HG03354 (cell line): Measurements from ENCODE around the gene SLC4A2.
"Not testable (repeated sequence)": the region's sequence is repeated elsewhere in the genome, so short reads cannot be mapped to it uniquely, and the experiment has no call there.

ENCODE experiments used
- ATAC-seq: cut with Tn5 transposase; IDR thresholded peaks from one replicate; pipeline ENCODE4 v1.9.1; 2021; ENCODE audit warnings: mild to moderate bottlenecking; ENCODE audit not compliant: unreplicated experiment, poor library complexity, severe bottlenecking

Gene SLC4A2

DNA sequence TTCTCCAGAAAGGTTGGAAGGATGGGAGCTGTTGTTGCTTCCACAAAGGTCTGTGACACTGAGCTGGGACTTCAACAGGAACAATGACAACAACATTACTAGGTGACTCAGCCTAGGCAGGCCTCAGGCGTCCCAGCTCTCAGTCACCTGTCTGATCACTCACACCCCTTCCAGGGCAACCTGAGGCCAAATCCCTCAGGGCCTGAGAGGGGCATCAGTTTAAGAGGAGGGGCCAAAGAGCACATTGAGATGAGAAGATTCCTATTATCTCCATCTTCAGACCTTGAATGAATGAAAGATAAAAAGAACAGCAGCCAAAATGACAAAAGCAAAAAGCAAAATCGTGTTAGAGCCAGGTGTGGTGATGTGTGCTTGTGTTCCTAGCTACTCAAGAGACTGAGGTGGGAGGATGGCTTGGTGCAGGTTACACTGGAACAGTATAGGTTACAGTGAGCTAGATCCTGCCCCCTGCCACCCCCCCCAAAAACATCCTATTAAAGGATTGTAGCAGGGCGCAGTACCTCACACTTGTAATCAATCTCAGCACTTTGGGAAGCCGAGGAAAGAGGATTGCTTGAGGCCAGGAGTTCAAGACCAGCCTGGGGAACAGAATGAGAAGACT is 34.8 kb upstream of the SLC4A2 start, which contains the start of gene ATG9B:
TSS of gene ATG9B (minus strand) at position 60 of the 622 bp plus-strand sequence. CDS start 71 bp downstream, outside the sequence.
- ATAC-seq: no peak

DNA sequence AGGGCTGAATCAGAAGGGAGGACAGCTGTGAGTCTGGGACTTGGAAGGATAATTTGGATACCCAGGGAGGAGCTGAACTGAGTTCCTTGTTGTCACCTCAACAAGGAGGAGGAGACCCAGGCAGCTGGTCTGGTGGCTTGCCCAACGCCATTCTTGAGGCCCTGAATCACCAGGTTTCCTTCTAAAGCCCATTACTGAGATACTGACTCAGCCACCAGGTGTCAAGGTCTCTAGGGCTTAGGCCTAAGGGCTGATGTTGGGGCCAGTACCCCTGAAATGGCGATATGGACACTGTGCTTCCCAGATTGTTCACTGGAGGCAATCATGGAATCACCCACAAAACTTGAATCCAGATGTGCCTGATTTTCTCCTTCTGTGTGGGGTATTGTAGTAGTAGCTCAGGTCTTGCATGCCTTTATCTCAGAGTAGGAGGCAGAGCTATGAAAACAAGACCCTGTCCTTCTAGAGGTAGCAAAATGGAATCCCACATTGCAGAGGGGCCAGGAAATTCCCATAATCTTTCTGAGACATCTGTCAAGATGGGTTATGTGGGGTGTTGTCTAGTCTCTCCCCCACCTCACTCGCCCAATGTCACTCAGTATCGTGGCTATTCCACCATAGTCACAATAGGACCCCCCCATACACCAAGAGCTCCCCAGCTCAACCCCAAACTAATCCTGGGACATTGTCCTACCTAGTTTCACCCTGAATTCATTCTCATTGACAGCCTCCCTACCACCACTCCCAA is 33.3 kb upstream of the SLC4A2 start:
- no peak for ATAC-seq

DNA sequence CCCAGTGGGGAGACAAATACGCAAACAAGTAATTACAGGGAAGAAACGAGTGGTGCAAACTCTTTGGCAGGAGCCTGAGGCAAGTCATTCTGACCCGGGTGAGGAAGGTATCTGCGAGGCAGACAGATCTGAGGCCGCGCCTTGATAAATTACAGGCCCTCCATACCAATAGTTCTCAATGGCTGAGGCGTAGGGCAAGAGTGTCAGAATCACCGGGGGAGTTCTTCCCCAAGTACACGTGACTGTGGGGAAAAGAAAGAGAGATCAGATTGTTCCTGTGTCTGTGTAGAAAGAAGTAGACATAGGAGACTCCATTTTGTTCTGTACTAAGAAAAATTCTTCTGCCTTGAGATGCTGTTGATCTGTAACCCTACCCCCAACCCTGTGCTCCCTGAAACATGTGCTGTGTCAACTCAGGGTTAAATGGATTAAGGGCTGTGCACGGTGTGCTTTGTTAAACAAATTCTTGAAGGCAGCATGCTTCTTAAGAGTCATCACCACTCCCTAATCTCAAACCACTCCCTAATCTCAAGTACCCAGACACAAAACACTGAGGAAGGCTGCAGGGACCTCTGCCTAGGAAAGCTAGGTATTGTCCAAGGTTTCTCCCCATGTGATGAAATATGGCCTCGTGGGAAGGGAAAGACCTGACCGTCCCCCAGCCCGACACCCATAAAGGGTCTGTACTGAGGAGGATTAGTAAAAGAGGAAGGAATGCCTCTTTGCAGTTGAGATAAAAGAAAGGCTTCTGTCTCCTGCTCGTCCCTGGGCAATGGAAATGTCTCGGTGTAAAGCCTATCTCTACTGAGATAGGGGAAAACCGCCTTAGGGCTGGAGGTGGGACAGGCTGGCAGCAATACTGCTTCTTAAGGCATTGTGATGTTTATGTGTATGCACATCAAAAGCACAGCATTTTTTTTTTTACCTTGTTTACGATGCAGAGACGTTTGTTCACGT is 32.3 kb upstream of the SLC4A2 start:
- ATAC-seq: not testable (repeated sequence)

DNA sequence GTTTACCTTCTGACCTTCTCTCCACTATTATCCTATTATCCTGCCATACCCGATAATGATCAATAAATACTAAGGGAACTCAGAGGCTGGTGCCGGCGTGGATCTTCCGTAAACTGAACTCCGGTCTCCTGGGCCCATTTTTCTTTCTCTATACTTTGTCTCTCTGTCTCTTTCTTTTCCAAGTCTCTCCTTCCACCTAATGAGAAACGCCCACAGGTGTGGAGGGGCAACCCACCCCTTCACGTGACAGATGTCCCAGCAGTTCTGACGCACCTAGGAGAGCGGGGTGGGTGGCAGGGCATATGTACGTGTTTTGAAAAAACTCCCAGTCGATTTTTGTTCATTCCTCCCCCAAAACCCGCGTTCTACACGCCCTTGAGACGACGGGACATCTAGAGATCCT is 31.7 kb upstream of the SLC4A2 start:
- not testable (repeated sequence) for ATAC-seq

DNA sequence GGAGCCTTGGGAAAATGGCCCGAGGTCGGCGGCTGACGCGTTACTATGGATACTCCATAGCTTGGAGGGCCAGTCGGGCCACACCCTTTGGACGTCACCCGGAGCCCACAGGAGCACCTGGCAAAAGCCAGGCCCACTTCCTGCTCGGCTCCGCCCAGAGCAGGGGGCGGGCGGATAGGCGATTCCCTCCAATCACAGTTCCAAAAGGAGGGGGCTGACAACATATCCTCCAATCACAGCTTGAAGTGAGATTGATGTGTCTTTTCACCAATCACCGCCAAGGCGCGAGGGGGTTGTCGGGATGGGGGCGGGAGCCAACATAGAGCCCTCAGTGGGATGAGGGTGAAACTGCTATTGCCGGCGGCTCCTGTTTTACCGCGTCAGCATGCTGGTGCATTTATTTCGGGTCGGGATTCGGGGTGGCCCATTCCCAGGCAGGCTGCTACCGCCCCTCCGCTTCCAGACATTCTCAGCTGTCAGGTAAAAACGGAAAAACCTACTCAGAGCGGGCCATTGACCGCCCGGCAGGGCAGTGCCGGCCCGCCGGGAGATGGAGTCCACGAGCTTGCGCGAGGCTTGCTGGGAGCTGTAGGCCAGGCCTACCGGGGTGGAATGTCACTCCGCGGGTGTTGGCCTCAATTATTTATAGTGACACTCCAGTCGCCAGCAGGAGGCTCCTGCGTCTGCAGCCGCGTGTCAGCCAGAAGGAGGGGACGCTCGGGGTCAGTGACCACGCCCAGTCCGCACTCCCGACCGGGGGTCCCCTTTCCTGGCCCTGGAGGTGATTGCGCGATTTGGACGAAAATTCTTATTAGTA is 31.1 kb upstream of the SLC4A2 start, which contains the start of gene ABCB8:
TSS of gene ABCB8 (plus strand) at position 320 of the 817 bp plus-strand sequence. CDS start at position 386, 66 bp downstream.
- peak; percentile 96 for ATAC-seq

DNA sequence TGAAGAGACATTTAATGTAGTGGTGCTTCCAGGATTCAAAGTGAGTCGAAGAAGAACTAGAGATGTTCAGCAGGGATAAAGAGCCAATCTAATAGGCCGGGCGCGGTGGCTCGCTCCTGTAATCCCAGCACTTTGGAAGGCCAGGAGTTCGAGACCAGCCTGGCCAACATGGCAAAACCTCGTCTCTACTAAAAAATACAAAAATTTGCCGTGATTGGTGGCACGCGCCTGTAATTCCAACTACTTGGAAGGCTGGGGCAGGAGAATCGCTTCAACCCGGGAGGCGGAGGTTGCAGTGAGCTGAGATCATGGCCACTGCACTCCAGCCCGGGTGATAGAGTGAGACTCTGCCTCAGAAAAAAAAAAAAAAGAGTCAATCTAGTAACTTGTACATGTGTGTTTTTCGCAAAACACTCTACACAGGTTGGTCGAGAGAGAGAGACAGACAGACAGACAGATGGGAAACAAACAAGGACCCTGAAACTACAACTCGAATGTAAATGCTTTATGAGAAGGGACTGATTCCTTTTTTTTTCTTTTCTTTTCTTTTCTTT is 30.4 kb upstream of the SLC4A2 start:
- ATAC-seq: no peak

DNA sequence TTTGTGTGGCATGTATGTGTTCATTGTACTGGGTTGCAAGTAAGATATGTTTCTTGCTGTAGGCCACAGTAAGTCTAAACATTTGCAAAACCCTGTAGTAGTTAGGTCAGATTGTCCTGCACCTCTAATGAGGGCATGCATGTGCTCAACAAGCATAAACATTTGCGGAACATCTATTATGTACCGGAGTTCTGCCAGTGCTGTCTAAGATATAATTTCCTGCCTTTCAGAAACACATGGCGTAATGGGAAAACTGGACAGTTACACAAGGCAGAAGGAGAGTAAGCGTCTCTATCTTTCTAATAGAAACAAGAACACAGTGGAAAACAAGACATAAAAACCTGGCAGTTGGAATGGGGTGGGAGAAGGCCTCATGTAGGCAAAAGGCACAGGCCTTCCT is 28.4 kb upstream of the SLC4A2 start:
- ATAC-seq: no peak

DNA sequence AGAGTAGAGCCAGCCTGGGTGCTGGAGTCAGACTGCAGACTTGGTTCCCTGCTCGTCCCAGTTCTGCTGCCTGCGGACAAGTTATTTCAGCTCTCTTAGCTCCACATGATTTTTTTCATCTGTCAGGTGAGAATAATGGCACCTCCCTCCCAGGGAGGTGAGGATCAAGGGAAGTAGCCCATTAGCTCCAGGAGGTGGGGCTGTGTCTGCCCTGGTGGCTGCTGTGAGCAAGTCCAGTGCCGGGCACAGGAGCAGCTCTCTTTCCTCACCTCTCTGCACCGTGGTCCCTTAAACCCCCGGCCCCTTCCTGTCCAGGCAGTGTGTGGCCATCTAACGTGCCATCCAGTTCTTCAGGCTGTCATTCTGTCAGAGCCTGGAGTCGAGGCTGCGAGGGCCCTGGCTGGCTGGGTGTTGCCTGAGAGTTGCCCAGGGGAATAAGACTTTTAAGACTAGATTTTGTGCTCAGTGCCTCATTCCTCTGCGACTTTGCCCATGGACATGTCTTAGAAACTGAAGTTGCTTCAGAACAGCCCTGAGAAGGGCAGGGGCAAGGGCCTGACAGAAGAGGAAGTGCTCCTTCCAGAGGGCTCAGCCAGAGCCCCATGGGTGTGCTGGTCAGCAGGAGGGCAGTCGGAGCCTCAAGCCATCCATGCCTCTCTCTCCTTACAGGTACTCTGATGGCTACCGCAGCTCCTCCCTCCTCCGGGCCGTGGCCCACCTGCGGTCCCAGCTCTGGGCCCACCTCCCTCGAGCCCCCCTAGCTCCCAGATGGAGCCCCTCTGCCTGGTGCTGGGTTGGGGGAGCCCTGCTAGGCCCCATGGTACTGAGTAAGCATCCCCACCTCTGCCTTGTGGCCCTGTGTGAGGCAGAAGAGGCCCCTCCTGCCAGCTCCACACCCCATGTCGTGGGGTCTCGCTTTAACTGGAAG is 26.2 kb upstream of the SLC4A2 start:
- no peak for ATAC-seq

DNA sequence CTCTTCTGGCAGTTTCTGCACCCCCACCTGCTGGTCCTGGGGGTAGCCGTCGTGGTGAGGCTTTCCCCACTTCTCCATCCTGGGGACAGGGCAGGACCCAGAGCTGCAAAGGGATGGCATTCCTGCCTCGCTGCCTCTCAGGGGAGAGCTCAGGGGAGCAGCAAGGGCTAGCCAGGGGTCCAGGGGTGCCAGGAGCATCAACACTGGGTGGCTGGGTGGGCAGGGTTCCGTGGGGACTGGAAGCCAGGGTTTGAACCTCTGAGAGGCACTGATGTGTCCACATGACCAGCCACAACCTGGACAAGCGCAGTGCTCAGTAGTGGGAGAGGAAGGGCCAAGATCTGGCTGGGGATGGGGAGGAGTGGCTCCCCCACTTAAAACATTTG is 25.5 kb upstream of the SLC4A2 start:
- no peak for ATAC-seq

DNA sequence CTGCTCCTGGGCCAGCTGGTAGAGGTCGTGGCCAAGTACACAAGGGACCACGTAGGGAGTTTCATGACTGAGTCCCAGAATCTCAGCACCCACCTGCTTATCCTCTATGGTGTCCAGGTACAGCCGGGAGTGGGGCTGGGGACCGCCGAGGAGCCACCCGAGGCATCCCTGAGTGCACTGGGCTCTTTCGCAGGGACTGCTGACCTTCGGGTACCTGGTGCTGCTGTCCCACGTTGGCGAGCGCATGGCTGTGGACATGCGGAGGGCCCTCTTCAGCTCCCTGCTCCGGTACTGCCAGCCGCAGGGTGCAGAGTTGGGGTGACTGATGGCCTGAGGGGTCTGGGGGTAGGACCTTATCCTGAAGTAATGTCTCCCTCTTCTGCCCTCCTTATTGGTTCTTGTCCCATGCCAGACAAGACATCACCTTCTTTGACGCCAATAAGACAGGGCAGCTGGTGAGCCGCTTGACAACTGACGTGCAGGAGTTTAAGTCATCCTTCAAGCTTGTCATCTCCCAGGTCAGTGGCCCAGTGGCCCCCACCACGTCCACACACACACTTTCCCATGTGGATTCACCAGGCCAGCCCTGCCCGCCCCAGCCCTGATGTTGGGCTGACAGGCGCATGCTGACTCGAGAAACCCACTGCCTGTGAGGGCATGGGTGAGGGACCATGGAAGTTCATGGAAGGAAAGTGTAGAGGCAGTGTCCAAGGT is 24.9 kb upstream of the SLC4A2 start:
- no peak for ATAC-seq

DNA sequence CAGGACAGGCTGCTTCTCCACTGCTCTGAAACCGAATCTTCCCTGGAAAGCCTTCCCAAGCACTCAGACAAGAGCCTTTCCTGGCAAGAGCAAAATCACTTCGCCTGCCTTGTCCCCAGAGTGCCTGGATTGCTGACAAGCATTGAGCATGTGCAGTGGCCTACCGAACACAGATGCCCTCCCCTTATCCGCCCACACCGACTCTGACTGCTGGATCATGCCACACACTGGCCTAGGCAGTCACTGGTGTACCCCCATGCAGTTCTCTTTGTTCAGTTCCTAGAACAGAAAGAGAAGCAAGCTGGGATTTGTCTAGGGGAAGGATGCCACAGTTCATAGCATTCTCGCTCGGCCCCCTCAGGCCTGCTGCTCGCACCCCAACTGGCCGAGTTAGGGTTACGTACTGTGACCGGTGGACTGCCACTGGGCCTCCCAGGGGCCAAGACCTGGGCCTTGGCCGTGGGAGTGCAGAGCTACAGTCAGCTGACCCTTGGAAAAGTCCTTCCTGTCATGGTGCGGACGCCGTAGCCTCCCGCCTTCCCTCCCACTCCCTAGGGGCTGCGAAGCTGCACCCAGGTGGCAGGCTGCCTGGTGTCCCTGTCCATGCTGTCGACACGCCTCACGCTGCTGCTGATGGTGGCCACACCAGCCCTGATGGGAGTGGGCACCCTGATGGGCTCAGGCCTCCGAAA is 24.2 kb upstream of the SLC4A2 start:
- ATAC-seq: no peak

DNA sequence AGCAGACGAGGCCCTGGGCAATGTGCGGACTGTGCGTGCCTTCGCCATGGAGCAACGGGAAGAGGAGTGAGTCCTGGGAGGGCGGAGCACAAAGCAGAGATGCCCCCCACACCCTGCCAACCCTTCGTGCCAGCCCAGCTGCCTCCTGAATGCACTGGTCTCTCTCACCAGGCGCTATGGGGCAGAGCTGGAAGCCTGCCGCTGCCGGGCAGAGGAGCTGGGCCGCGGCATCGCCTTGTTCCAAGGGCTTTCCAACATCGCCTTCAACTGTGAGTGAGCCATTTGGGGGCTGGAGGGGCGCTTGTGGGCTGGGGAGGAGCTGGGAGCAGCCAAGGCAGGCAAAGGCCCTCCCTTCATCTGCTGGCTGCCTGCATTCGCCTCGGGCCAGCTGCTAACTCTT is 23.5 kb upstream of the SLC4A2 start:
- no peak for ATAC-seq

DNA sequence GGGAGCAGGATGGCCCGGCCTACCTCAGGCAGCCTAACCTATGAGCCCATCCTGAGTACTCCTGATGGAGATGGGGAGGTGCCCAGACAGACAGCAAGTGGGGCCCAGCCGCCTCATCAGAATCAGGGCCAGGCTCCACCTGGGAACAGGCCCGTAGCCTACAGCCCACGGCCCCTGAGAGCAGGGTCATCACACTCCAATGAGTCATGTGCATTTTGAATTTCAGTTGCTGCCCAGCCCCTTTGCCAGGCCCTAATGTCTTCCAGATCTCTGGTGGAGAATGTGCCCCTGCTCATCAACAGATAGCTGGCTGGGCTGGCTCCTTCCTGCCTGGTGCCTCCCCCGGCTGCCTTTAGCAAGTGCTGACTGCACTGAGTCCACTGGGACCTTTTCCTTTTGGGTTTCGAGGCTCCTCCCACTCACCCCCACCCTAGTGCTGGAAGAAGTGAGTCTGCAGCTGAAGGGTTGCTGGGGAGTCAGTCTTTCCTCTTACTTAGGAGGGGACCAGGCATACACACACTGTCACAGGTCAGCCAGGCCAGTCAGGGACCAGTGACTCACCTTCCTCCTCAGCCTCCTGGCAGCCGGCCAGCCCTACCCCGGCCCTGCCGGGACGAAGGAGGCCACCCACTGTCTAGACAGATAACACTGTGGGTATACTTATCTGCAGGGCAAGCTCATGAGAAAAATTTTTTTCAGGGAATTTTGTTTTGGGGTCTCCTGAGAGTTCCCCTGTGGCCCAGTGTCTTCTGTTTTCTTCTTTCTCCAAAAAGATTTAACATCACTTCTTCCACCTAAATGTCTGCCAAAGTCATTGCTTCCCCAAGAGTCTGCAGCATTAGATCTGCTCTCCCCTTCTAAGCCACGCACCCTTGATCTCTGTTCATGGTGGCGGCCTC is 20.2 kb upstream of the SLC4A2 start:
- no peak for ATAC-seq

DNA sequence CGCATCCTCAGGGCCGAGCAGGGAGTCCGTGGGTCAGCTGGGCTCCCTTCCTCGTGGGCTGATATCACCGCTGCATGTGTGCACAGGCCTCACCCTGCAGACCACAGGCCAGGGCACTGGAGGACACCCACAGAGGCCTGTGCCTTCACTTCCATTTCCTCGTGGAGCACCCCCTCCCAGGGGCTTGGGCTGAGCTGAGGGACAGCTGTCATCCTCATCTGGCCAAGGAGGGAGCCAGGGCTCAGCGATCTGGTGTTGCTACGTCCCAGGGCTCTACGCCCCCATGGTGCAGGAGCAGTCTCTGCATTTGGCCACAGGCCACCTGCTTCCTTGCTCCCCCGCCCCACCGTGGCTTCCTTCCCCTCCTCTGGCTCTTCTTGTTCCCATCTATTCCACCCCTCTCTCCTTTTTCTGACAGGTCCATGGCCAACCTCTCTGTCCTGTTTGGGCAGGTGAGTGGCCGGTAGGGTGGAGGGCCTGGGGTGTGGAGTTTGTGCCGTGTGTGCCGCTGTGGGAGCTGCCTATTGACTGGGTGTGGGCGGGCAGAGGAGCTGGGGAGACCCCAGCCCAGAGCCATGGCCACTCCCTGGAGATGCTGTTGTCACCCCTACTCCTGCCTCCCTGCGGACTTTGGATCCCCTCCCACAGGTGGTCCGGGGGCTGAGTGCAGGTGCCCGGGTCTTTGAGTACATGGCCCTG is 19.4 kb upstream of the SLC4A2 start:
- no peak for ATAC-seq

DNA sequence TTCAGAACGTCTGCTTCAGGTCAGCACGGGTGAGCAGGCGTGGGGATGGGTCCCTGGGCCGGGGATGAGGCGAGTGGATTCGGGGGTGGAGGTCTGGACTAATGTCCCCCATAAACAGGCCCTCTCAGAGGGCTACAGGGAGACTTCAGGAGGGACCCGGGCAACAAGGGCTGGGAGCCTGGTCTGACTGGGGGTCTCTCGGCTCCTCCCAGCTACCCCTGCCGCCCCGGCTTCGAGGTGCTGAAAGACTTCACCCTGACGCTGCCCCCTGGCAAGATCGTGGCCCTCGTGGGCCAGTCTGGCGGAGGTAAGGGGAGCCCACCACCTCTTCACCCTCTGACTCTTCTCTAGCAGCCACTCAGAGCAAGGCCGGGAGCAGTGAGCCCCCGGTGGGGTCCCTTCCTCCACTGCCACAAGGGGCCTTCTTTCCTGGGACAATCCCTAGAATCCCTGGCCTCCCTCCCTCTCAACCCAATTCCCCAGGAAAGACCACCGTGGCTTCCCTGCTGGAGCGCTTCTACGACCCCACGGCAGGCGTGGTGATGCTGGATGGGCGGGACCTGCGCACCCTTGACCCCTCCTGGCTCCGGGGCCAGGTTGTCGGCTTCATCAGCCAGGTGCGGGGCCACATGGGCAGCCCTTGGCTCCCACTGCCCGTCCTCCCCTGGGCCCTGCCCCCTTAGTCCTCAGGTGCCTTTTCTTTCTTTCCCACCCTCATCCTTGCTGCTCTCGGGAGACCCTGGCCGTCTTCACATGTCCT is 18.6 kb upstream of the SLC4A2 start:
- no peak for ATAC-seq
